SH-SY5Y (cell line): ENCODE data around the gene RNF115.

Experiments
- GATA2 ChIP-seq: IDR thresholded peaks from 2 replicates; pipeline ENCODE4 v1.6.1; 2011; ENCODE audit warnings: mild to moderate bottlenecking, low read depth, low read length
- GATA3 ChIP-seq: IDR thresholded peaks from 2 replicates; pipeline ENCODE4 v1.6.1; 2011; ENCODE audit warnings: low read depth, mild to moderate bottlenecking, low read length, moderate library complexity

GRCh38 chr1:145706086-145706664 is 117.7 kb downstream of the RNF115 start:
- TF ChIP-seq GATA2, result no peak
- no peak for TF ChIP-seq GATA3
